Thyroid gland (tissue), 4 donors: Measurements from ENCODE around the gene TNS3. TPM values are rescaled to one million over a fixed set of nuclear protein-coding genes. Genes with fewer than 3 reads are reported as not detected.

Source experiments
- DNase-seq, 2 donors: peaks; one replicate each; pipeline ENCODE4 v3.0.0-alpha.2; 2019
- H3K27ac ChIP-seq, 3 donors: fragments of 200-600 bp; sonication (generic); 1 replicate in 2 of 3; 2 replicates in 1 of 3; pipeline ENCODE4 v1.5.1; 2016 to 2019; ENCODE audit warnings: mild to moderate bottlenecking in 1 of 3, moderate library complexity in 1 of 3
- H3K27me3 ChIP-seq: fragments of 200-600 bp; sonication (generic); one replicate; pipeline ENCODE4 v1.5.1; 2019
- H3K36me3 ChIP-seq, 2 donors: fragments of 200-600 bp; sonication (generic); one replicate each; pipeline ENCODE4 v1.5.1; 2016 to 2019
- H3K4me1 ChIP-seq, 2 donors: fragments of 200-600 bp; sonication (generic); one replicate each; pipeline ENCODE4 v1.5.1; 2017 to 2019
- H3K4me3 ChIP-seq, 3 donors: fragments of 200-600 bp; sonication (generic); replicated peaks in 1 of 3; 1 replicate in 2 of 3; 2 replicates in 1 of 3; pipeline ENCODE4 v1.5.1; 2016; ENCODE audit warnings: mild to moderate bottlenecking in 1 of 3
- H3K9me3 ChIP-seq: fragments of 200-600 bp; sonication (generic); one replicate; pipeline ENCODE4 v1.5.1; 2017
- CTCF ChIP-seq, 6 experiments: fragments of 200-600 bp in 3 of 6; fragments of 450-650 bp in 3 of 6; sonication (generic) in 3 of 6; IDR thresholded peaks; one replicate each; pipeline ENCODE4 v1.5.1; 2016 to 2019; ENCODE audit warnings: antibody characterized with exemption in 6 of 6, mild to moderate bottlenecking in 2 of 6, inconsistent platforms in 1 of 6, moderate library complexity in 1 of 6
- POLR2A ChIP-seq, 2 donors: fragments of 450-650 bp; IDR thresholded peaks; one replicate each; pipeline ENCODE4 v1.6.1; 2017; ENCODE audit warnings: antibody characterized with exemption in 2 of 2, mild to moderate bottlenecking in 2 of 2, moderate library complexity in 1 of 2
- WGBS, 2 donors: methylation state at CpG; one replicate each; pipeline ENCODE4 v1.1.5; 2017; 5-methylcytosine and 5-hydroxymethylcytosine counted together
- intact Hi-C: fragments of 100-400 bp; cut with DNase I; formaldehyde crosslinking; loops from one replicate; pipeline ENCODE4 v1.15.1; 2023
- total RNA-seq, 4 donors: library from RNA; depleted of rRNA; stranded (reverse); fragments of >200 nt; gene quantifications; one replicate each; pipeline ENCODE4 v1.2.3, GENCODE V29; 2016

Gene TNS3
- total RNA-seq, 4 donors from 2014 or later: 65.8 to 93.0 (median 80.7) TPM

- TF ChIP-seq POLR2A (IDR thresholded peaks at IDR 0.05) (no peak), CTCF (IDR thresholded peaks at IDR 0.05) (no peak)
- Histone ChIP-seq H3K27ac (no peak overlapping the region), H3K4me3 (no peak overlapping the region), H3K9me3 (no peaks in the 10 kb centered on the region), H3K4me1 (peaks cover 9 to 26% of the 10 kb centered on the region in 2 donors), H3K27me3 (no peaks in the 10 kb centered on the region), H3K36me3 (no peaks in the 10 kb centered on the region)
- DNase-seq: peak; percentile 54 to 71
- intact Hi-C loops: no loop called here
- 57 to 70% methylated on average over 10 of the region's 10 CpGs for WGBS, 2 donors
These were observed 64.8 kb downstream of the TNS3 start for GRCh38 chr7:47516985-47517600.

DNA sequence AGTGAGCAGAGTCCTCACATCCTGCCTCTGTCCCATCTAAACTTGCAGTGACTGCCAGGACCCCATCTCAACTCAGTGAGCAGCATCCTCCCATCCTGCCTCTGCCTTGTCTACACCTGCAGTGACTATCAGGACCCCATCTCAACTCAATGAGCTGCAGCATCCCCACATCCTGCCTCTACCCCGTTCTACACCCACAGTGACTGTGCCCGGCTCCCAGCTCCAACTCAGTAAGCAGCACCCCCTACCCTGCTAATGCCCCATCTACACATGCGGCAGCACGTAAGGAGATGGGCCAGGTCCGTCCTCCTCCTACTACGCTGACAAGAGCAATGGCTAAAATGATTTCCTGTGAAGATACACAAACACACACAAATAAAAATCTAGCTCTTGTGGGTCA is 65.5 kb downstream of the TNS3 start:
- H3K4me3 ChIP-seq: no peak overlapping the region
- no peaks in the 10 kb centered on the region for H3K9me3 ChIP-seq
- intact Hi-C loops: no loop called here
- TF ChIP-seq POLR2A (IDR thresholded peaks at IDR 0.05) (no peak), CTCF (IDR thresholded peaks at IDR 0.05) (no peak)
- H3K36me3 ChIP-seq: no peaks in the 10 kb centered on the region
- H3K27ac ChIP-seq: no peak overlapping the region
- no peak for DNase-seq
- H3K4me1 ChIP-seq: peaks cover 10 to 29% of the 10 kb centered on the region in 2 donors
- no peaks in the 10 kb centered on the region for H3K27me3 ChIP-seq
- 96 to 99% methylated on average over 6 of the region's 6 CpGs for WGBS, 2 donors

DNA sequence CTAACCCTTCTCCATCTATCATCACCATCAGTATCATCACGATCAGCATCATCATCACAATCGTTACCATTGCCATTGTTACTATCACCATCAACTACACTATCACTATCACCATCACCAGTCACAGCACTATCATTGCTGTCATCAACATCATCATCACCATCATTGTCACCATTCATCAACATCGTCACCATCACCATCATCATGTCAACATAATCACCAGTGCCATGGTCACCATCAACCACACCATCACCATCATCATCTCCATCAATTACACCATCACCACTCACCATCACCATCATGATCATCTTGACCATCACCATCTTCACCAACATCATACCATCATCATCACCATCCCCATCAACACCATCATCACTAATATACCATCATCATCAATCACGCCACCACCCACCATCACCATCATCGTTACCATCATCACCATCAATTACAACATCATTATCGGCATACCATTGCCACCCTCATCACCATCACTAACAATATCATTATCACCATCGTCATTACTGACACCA is 66.5 kb downstream of the TNS3 start:
- WGBS, 2 donors: 89 to 97% methylated on average over 7 of the region's 7 CpGs
- no peak for DNase-seq
- intact Hi-C loops: no loop called here
- Histone ChIP-seq H3K36me3 (no peaks in the 10 kb centered on the region), H3K4me1 (peaks cover 10 to 29% of the 10 kb centered on the region in 2 donors), H3K27me3 (no peaks in the 10 kb centered on the region), H3K9me3 (no peaks in the 10 kb centered on the region), H3K27ac (no peak overlapping the region), H3K4me3 (no peak overlapping the region)
- no peak for TF ChIP-seq CTCF (IDR thresholded peaks at IDR 0.05)
- TF ChIP-seq POLR2A (IDR thresholded peaks at IDR 0.05): no peak

- H3K36me3 ChIP-seq: no peaks in the 10 kb centered on the region
- no peaks in the 10 kb centered on the region for H3K9me3 ChIP-seq
- no peak overlapping the region for H3K4me3 ChIP-seq
- DNase-seq: no peak
- TF ChIP-seq POLR2A (IDR thresholded peaks at IDR 0.05) (no peak), CTCF (IDR thresholded peaks at IDR 0.05) (no peak)
- intact Hi-C loops: no loop called here
- 92 to 94% methylated on average over 3 of the region's 3 CpGs for WGBS, 2 donors
- peaks cover 10 to 26% of the 10 kb centered on the region in 2 donors for H3K4me1 ChIP-seq
- no peak overlapping the region for H3K27ac ChIP-seq
- no peaks in the 10 kb centered on the region for H3K27me3 ChIP-seq
These were observed 67.1 kb downstream of the TNS3 start for GRCh38 chr7:47514818-47515217.

- H3K27ac ChIP-seq: no peak overlapping the region
- no peak for TF ChIP-seq POLR2A (IDR thresholded peaks at IDR 0.05)
- no peak for TF ChIP-seq CTCF (IDR thresholded peaks at IDR 0.05)
- no peak for DNase-seq
- H3K36me3 ChIP-seq: no peaks in the 10 kb centered on the region
- H3K27me3 ChIP-seq: no peaks in the 10 kb centered on the region
- no peaks in the 10 kb centered on the region for H3K9me3 ChIP-seq
- no peak overlapping the region for H3K4me3 ChIP-seq
- intact Hi-C loops: no loop called here
- H3K4me1 ChIP-seq: peaks cover 10 to 24% of the 10 kb centered on the region in 2 donors
- WGBS, 2 donors: 96% methylated on average over 4 of the region's 4 CpGs
These were observed 67.5 kb downstream of the TNS3 start for GRCh38 chr7:47514367-47514766.
